ENCODE measurements around the gene AURKAIP1.

DNA sequence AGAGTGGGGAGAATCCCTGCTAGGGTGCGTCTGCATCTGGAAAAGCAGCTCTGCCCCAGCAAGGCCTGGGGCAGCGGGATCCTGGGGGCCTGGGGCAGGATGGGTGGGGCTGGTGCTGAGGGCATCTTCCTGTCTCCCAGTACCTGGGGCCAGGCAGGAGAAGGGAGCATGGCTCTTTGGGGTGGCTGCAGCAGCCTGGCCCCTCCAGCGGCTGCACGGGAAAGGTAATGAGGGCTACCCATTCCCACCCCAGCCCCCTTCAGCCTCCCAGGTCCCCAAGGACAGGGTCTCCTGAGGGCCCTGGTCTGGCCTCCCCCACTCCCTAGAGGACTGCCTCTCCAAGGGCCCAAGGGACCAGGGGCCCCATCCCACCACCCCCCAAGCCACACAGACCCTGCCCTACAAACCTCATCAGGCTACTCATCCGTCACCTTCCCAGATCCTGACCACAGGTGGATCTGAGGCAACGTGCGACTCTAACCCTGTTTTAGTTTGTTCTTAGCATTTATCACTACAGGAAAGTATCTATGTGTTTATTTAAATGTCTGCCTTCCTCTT, 47.0 kb upstream of the AURKAIP1 start:
- TF ChIP-seq GATA3 (IDR thresholded peaks at IDR 0.05; ENCODE audit: low read depth, low read length) (no peak), GATA2 (IDR thresholded peaks at IDR 0.05; ENCODE audit: low read depth, low read length) (no peak)

Data from SH-SY5Y (cell line).